Naive thymus-derived CD4-positive, alpha-beta T cell (primary cell): Measurements from ENCODE around the gene MARS1. TPM values are rescaled to one million over a fixed set of nuclear protein-coding genes. Genes with fewer than 3 reads are reported as not detected.
A peak's percentile ranks its signal among the peaks of the same experiment; 100 is the strongest.

Source experiments
- ATAC-seq: fragments of 150-1000 bp; cut with Tn5 transposase; 2 replicates; pipeline ENCODE4 v1.10.0; 2021; ENCODE audit warnings: mild to moderate bottlenecking, moderate library complexity
- CTCF ChIA-PET: fragments of 350-600 bp; sonication (Branson Sonifier 250); formaldehyde crosslinking; loops from one replicate; lab custom pipeline; 2021; ENCODE audit warnings: antibody characterized with exemption; lab: Charles Lee
- POLR2A ChIA-PET: fragments of 350-600 bp; sonication (Branson Sonifier 250); formaldehyde crosslinking; loops from one replicate; lab custom pipeline; 2021; ENCODE audit warnings: antibody characterized with exemption, inconsistent platforms; lab: Charles Lee
- DNase-seq, 9 donors: peaks; one replicate each; pipeline versions ENCODE4 v3.0.0 to v3.0.0-alpha.2; 2020 to 2022; ENCODE audit warnings: mixed read lengths in 1 of 9
- H3K27ac ChIP-seq: one replicate; pipeline ENCODE4 v1.7.0; 2013; ENCODE audit warnings: mild to moderate bottlenecking, low read depth, low read length, moderate library complexity
- H3K27me3 ChIP-seq, 2 donors: one replicate each; pipeline ENCODE4 v1.7.0; 2013; ENCODE audit warnings: low read length in 2 of 2, mild to moderate bottlenecking in 2 of 2, moderate library complexity in 2 of 2; ENCODE audit not compliant: control insufficient read depth in 2 of 2, insufficient read depth in 2 of 2
- H3K36me3 ChIP-seq, 3 experiments: 1 replicate in 2 of 3; 2 replicates in 1 of 3; pipeline ENCODE4 v1.7.0; 2013; ENCODE audit warnings: low read length in 3 of 3, mild to moderate bottlenecking in 3 of 3, moderate library complexity in 1 of 3; ENCODE audit not compliant: insufficient read depth in 3 of 3, control insufficient read depth in 2 of 3
- H3K4me1 ChIP-seq, 2 donors: one replicate each; pipeline ENCODE4 v1.7.0; 2013; ENCODE audit warnings: low read length in 2 of 2, mild to moderate bottlenecking in 2 of 2, moderate library complexity in 1 of 2; ENCODE audit not compliant: control insufficient read depth in 2 of 2, insufficient read depth in 2 of 2
- H3K4me3 ChIP-seq: 2 replicates; pipeline ENCODE4 v1.7.0; 2013; ENCODE audit warnings: mild to moderate bottlenecking, low read length
- H3K9me3 ChIP-seq, 3 experiments: 1 replicate in 2 of 3; 2 replicates in 1 of 3; pipeline ENCODE4 v1.7.0; 2013; ENCODE audit warnings: low read length in 3 of 3; ENCODE audit not compliant: control insufficient read depth in 2 of 3
- H3K27ac Mint-ChIP-seq, 9 donors: one replicate each; pipeline ENCODE4 v1.8.0; 2020 to 2022; ENCODE audit warnings: mixed read lengths in 9 of 9, mild to moderate bottlenecking in 8 of 9, moderate library complexity in 5 of 9, inconsistent platforms in 2 of 9
- H3K27me3 Mint-ChIP-seq, 5 donors: one replicate each; pipeline ENCODE4 v1.8.0; 2021 to 2022; ENCODE audit warnings: mixed read lengths in 5 of 5, mild to moderate bottlenecking in 1 of 5
- H3K36me3 Mint-ChIP-seq, 5 donors: one replicate each; pipeline ENCODE4 v1.8.0; 2020 to 2022; ENCODE audit warnings: mixed read lengths in 5 of 5, mild to moderate bottlenecking in 3 of 5, inconsistent platforms in 1 of 5
- H3K4me1 Mint-ChIP-seq, 7 donors: one replicate each; pipeline ENCODE4 v1.8.0; 2020 to 2022; ENCODE audit warnings: mixed read lengths in 7 of 7, mild to moderate bottlenecking in 3 of 7, inconsistent platforms in 1 of 7
- H3K4me3 Mint-ChIP-seq, 10 donors: one replicate each; pipeline ENCODE4 v1.8.0; 2020 to 2022; ENCODE audit warnings: mild to moderate bottlenecking in 10 of 10, mixed read lengths in 10 of 10, moderate library complexity in 6 of 10, inconsistent platforms in 2 of 10
- H3K9me3 Mint-ChIP-seq, 11 donors: one replicate each; pipeline ENCODE4 v1.8.0; 2020 to 2022; ENCODE audit warnings: mixed read lengths in 11 of 11, mild to moderate bottlenecking in 4 of 11, inconsistent platforms in 1 of 11, moderate library complexity in 1 of 11
- intact Hi-C, 2 donors: fragments of 100-400 bp; cut with micrococcal nuclease; formaldehyde crosslinking; loops; one replicate each; pipeline ENCODE4 v1.15.1; 2023
- polyA plus RNA-seq, 2 donors: library from polyadenylated mRNA; unstranded; fragments of 300-500 nt; fragmentation: Illumina TruSeq; gene quantifications; one replicate each; pipeline ENCODE4 v1.2.3, GENCODE V29; 2021
- total RNA-seq, 6 experiments: library from RNA in 5 of 6; stranded (reverse) in 5 of 6; gene quantifications; 1 replicate in 5 of 6; 2 replicates in 1 of 6; pipeline ENCODE4 v1.2.3 and lab custom pipeline; 2021 to 2026

MARS1 gene
- total and polyA plus RNA-seq, 7 experiments from 2014 or later, result 86.0 to 229 (median 184) TPM

- Mint-ChIP-seq H3K27ac (peak overlapping the region; percentile 97 to 100 (median 100)), H3K36me3 (peaks cover 6 to 26% (median 15%) of the 10 kb centered on the region in 5 donors), H3K27me3 (no peaks in the 10 kb centered on the region), H3K9me3 (peaks cover 0 to 2% (median 0%) of the 10 kb centered on the region in 11 donors), H3K4me1 (peaks cover 58 to 74% (median 69%) of the 10 kb centered on the region in 7 donors), H3K4me3 (peak overlapping the region; percentile 84 to 100 (median 98))
- Histone ChIP-seq H3K4me3 (peak overlapping the region; percentile 95), H3K4me1 (peaks cover 55 to 60% of the 10 kb centered on the region in 2 donors), H3K27me3 (no peaks in the 10 kb centered on the region), H3K27ac (peak overlapping the region; percentile 94), H3K9me3 (no peaks in the 10 kb centered on the region), H3K36me3 (peaks cover 8 to 18% (median 12%) of the 10 kb centered on the region in 3 experiments)
- intact Hi-C loops, result loop anchor here (1.0 to 5.0 kb wide), 6 partner anchors 8 to 392 kb away; partner anchors contain the start of genes NAB2 (in 2 of the 2), OS9 (in 2 of the 2), CDK4 (in 1 of the 2) and DDIT3 (in 1 of the 2)
- peak in 1 of 9 donors; percentile 12 for DNase-seq
- CTCF ChIA-PET, result interaction anchor here (9.6 kb wide), 1 partner anchor 19 kb away, joined by 101 read pairs; the partner anchor contains the start of gene GLI1
- no peak for ATAC-seq
- POLR2A ChIA-PET, result interaction anchor here (0.8 to 5.9 kb wide), 9 partner anchors 10 to 226 kb away, joined by 3 to 81 read pairs (median 3); partner anchors contain the start of genes DDIT3, GLI1 and MARS1
Observed at GRCh38 chr12:57479043-57479375, 8.9 kb upstream of the MARS1 start.

- peaks cover 0 to 2% (median 0%) of the 10 kb centered on the region in 11 donors for H3K9me3 Mint-ChIP-seq
Observed at GRCh38 chr12:57479376-57480115, 8.3 kb upstream of the MARS1 start, which contains the start of gene ARHGAP9. TSS of gene ARHGAP9 (minus strand) at chr12:57479866. CDS start at chr12:57479406, 460 bp downstream.

GRCh38 chr12:57481671-57482070 is 6.2 kb upstream of the MARS1 start:
- intact Hi-C loops, result no loop called here
- H3K4me1 ChIP-seq, result peaks cover 35 to 40% of the 10 kb centered on the region in 2 donors
- Mint-ChIP-seq H3K27me3 (no peaks in the 10 kb centered on the region), H3K4me1 (peaks cover 42 to 57% (median 49%) of the 10 kb centered on the region in 7 donors), H3K27ac (peak overlapping the region; percentile 97 to 100 (median 100)), H3K9me3 (peaks cover 0 to 2% (median 0%) of the 10 kb centered on the region in 11 donors), H3K4me3 (peak overlapping the region in 8 of 10 donors; percentile 3 to 99 (median 75)), H3K36me3 (peaks cover 0 to 10% (median 7%) of the 10 kb centered on the region in 5 donors)
- ChIA-PET POLR2A (interaction anchor here (0.6 to 2.4 kb wide), 4 partner anchors 16 to 65 kb away, joined by 3 to 14 read pairs (median 6); partner anchors contain the start of gene DCTN2), CTCF (interaction anchor here (1.0 to 9.6 kb wide), 3 partner anchors 21 to 44 kb away, joined by 3 to 101 read pairs (median 4); partner anchors contain the start of genes GLI1 and MBD6)
- no peak overlapping the region for H3K4me3 ChIP-seq
- no peaks in the 10 kb centered on the region for H3K27me3 ChIP-seq
- H3K9me3 ChIP-seq, result no peaks in the 10 kb centered on the region
- DNase-seq (no peak), ATAC-seq (no peak)
- H3K27ac ChIP-seq, result peak overlapping the region; percentile 94
- no peaks in the 10 kb centered on the region for H3K36me3 ChIP-seq

More at GRCh38 chr12:57479376-57480115, 8.3 kb upstream of the MARS1 start, which contains the start of gene ARHGAP9:
- Mint-ChIP-seq H3K4me1 (peaks cover 52 to 69% (median 63%) of the 10 kb centered on the region in 7 donors), H3K4me3 (peak within 1 kb of the TSS; percentile 84 to 100 (median 98)), H3K27me3 (no peaks in the 10 kb centered on the region), H3K27ac (peak within 1 kb of the TSS; percentile 97 to 100 (median 100)), H3K36me3 (peaks cover 3 to 21% (median 9%) of the 10 kb centered on the region in 5 donors)
- DNase-seq, result peak in 8 of 9 donors; percentile 29 to 90 (median 84)
- POLR2A ChIA-PET, result interaction anchor here (0.6 to 5.9 kb wide), 15 partner anchors 9 to 850 kb away, joined by 3 to 81 read pairs (median 5); partner anchors contain the start of genes BAZ2A, DDIT3, GLI1 and MARS1
- Histone ChIP-seq H3K9me3 (no peaks in the 10 kb centered on the region), H3K36me3 (peaks cover 3 to 12% (median 7%) of the 10 kb centered on the region in 3 experiments), H3K4me1 (peaks cover 50 to 54% of the 10 kb centered on the region in 2 donors), H3K27ac (peak within 1 kb of the TSS; percentile 94), H3K4me3 (peak within 1 kb of the TSS; percentile 95), H3K27me3 (no peaks in the 10 kb centered on the region)
- intact Hi-C loops, result loop anchor here (1.0 to 5.0 kb wide), 6 partner anchors 8 to 392 kb away; partner anchors contain the start of genes NAB2 (in 2 of the 2), OS9 (in 2 of the 2), CDK4 (in 1 of the 2) and DDIT3 (in 1 of the 2)
- ATAC-seq, result peak; percentile 72
- CTCF ChIA-PET, result interaction anchor here (1.2 to 9.6 kb wide), 3 partner anchors 14 to 213 kb away, joined by 3 to 101 read pairs (median 4); partner anchors contain the start of gene GLI1

- intact Hi-C loops, result no loop called here
- Histone ChIP-seq H3K27me3 (no peaks in the 10 kb centered on the region), H3K9me3 (no peaks in the 10 kb centered on the region), H3K4me1 (peaks cover 37 to 43% of the 10 kb centered on the region in 2 donors), H3K4me3 (no peak overlapping the region), H3K27ac (no peak overlapping the region), H3K36me3 (peaks cover 0 to 4% (median 0%) of the 10 kb centered on the region in 3 experiments)
- POLR2A ChIA-PET, result interaction anchor here (0.6 to 1.5 kb wide), 2 partner anchors 12 to 52 kb away, joined by 3 read pairs; no protein-coding TSS in a partner anchor
- H3K27ac Mint-ChIP-seq, result peak overlapping the region; percentile 0 to 85 (median 68)
- peaks cover 32 to 61% (median 55%) of the 10 kb centered on the region in 7 donors for H3K4me1 Mint-ChIP-seq
- H3K27me3 Mint-ChIP-seq, result peaks cover 0 to 2% (median 0%) of the 10 kb centered on the region in 5 donors
- DNase-seq (no peak), ATAC-seq (no peak)
- peaks cover 0 to 9% (median 5%) of the 10 kb centered on the region in 5 donors for H3K36me3 Mint-ChIP-seq
- peaks cover 0 to 2% (median 0%) of the 10 kb centered on the region in 11 donors for H3K9me3 Mint-ChIP-seq
- H3K4me3 Mint-ChIP-seq, result peak overlapping the region in 3 of 10 donors; percentile 14 to 27 (median 25)
- CTCF ChIA-PET, result interaction anchor here (1.2 kb wide), 1 partner anchor 29 kb away, joined by 3 read pairs; the partner anchor contains the start of gene INHBE
Observed at GRCh38 chr12:57483466-57483865, 4.4 kb upstream of the MARS1 start.

GRCh38 chr12:57485695-57486094 is 2.2 kb upstream of the MARS1 start:
- Mint-ChIP-seq H3K4me1 (peaks cover 27 to 56% (median 48%) of the 10 kb centered on the region in 7 donors), H3K27ac (peak overlapping the region in 5 of 9 donors; percentile 31 to 85 (median 56))

More at GRCh38 chr12:57485695-57486094, 2.2 kb upstream of the MARS1 start:
- DNase-seq (no peak), ATAC-seq (no peak)
- H3K27ac ChIP-seq, result no peak overlapping the region
- no peaks in the 10 kb centered on the region for H3K9me3 ChIP-seq
- CTCF ChIA-PET, result interaction anchor here (0.7 to 1.1 kb wide), 4 partner anchors 8 to 45 kb away, joined by 3 to 10 read pairs (median 4); no protein-coding TSS in a partner anchor
- intact Hi-C loops, result loop anchor here (2.0 to 5.0 kb wide), 2 partner anchors 55 to 1368 kb away; partner anchors contain the start of genes R3HDM2 (in 2 of the 2), RPL41 (in 1 of the 2) and ZC3H10 (in 1 of the 2)
- no peak overlapping the region for H3K4me3 ChIP-seq
- H3K9me3 Mint-ChIP-seq, result peaks cover 0 to 2% (median 0%) of the 10 kb centered on the region in 11 donors
- peaks cover 0 to 2% (median 0%) of the 10 kb centered on the region in 5 donors for H3K27me3 Mint-ChIP-seq
- POLR2A ChIA-PET, result interaction anchor here (0.9 to 6.7 kb wide), 3 partner anchors 8 to 56 kb away, joined by 3 to 52 read pairs (median 4); partner anchors contain the start of gene ARHGAP9
- no peaks in the 10 kb centered on the region for H3K27me3 ChIP-seq
- peaks cover 25 to 33% of the 10 kb centered on the region in 2 donors for H3K4me1 ChIP-seq
- H3K4me3 Mint-ChIP-seq, result no peak overlapping the region
- H3K36me3 Mint-ChIP-seq, result peaks cover 0 to 16% (median 9%) of the 10 kb centered on the region in 5 donors
- H3K36me3 ChIP-seq, result peaks cover 0 to 23% (median under 1%) of the 10 kb centered on the region in 3 experiments
